ENCODE data around the gene CFAP97. TPM values are rescaled to one million over a fixed set of nuclear protein-coding genes. Genes with fewer than 3 reads are reported as not detected.

Gene CFAP97
- total and polyA plus RNA-seq, 9 of the 15 experiments (the other 6 are each of a cell fraction or from before 2014, with no cell fraction given): 17.3 to 57.8 (median 44.4) TPM

- TF ChIP-seq PRMT5 (CRISPR knock-in tag; IDR thresholded peaks at IDR 0.05): no peak
- 0 out of 2 replicates have a peak, but pooled peaks have one; percentile 14 for TF ChIP-seq ZBTB40 (IDR thresholded peaks at IDR 0.05)
- TF ChIP-seq ZBTB40 (CRISPR knock-in tag; IDR thresholded peaks at IDR 0.05): no peak
- TF ChIP-seq MTA3 (IDR thresholded peaks at IDR 0.05; ENCODE audit: borderline replicate concordance): 0 out of 2 replicates have a peak, but pooled peaks have one; percentile 26
- 0 out of 2 replicates have a peak, but pooled peaks have one; percentile 30 for TF ChIP-seq RB1 (IDR thresholded peaks at IDR 0.05; ENCODE audit: low read depth)
Measured at GRCh38 chr4:185210102-185210981, 6.5 kb upstream of the CFAP97 start (continued).
